Loucy (cell line): ENCODE data around the gene PRTFDC1.
"Not testable (repeated sequence)": the region's sequence is repeated elsewhere in the genome, so short reads cannot be mapped to it uniquely, and the experiment has no call there.

ENCODE experiments used
- EZH2phosphoT487 ChIP-seq: fragments of 200-600 bp; IDR thresholded peaks from 2 replicates; pipeline ENCODE4 v1.6.1; 2018; ENCODE audit warnings: antibody characterized with exemption, mild to moderate bottlenecking, moderate library complexity, borderline replicate concordance
- TF ChIP-seq, protein P1 (sequence below): fragments of 200-600 bp; sonication (generic); conservative IDR thresholded peaks from 2 replicates; pipeline ENCODE4 v1.5.1; 2014; ENCODE audit warnings: mild to moderate bottlenecking, antibody characterized with exemption, low read length

DNA sequence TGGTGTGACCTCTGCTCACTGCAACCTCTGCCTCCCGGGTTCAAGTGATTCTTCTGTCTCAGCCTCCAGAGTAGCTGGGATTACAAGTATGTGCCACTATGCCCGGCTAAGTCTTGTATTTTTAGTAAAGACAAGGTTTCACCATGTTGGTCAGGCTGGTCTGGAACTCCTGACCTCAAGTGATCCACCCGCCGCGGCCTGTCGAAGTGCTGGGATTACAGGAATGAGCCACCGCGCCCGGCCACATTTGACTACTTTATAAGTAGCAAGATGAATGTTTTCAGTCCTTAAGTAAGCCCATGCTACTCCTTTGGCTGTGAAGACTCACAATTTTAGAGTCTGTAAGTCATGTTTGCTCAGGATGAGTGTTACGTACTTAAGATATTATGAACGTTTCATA, 16.5 kb upstream of the PRTFDC1 start:
- not testable (repeated sequence) for TF ChIP-seq EZH2phosphoT487
- TF ChIP-seq, protein P1, sequence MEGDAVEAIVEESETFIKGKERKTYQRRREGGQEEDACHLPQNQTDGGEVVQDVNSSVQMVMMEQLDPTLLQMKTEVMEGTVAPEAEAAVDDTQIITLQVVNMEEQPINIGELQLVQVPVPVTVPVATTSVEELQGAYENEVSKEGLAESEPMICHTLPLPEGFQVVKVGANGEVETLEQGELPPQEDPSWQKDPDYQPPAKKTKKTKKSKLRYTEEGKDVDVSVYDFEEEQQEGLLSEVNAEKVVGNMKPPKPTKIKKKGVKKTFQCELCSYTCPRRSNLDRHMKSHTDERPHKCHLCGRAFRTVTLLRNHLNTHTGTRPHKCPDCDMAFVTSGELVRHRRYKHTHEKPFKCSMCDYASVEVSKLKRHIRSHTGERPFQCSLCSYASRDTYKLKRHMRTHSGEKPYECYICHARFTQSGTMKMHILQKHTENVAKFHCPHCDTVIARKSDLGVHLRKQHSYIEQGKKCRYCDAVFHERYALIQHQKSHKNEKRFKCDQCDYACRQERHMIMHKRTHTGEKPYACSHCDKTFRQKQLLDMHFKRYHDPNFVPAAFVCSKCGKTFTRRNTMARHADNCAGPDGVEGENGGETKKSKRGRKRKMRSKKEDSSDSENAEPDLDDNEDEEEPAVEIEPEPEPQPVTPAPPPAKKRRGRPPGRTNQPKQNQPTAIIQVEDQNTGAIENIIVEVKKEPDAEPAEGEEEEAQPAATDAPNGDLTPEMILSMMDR, result not testable (repeated sequence)
